ENCODE results near the gene POLQ.

POLQ gene

DNA sequence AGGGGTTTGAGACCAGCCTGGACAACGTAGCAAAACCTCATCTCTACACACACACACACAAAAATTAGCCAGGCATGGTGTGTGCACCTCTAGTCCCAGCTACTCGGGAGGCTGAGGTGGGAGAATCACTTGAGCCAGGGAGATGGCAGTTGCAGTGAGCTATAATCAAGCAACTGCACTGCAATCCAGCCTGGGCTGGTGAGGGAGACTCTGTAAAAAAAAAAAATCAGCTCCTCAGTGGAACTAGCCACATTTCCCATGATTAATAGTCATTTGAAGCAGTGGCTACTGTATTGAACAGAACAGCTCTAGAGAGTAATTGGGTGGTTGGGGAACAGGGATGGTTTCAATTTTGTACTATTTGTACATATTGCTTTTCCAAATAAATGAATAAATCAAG lies 35.9 kb upstream of the POLQ start:
- Histone ChIP-seq H3K4me1 (no peaks in the 10 kb centered on the region), H3K27ac (no peak overlapping the region), H3K36me3 (no peaks in the 10 kb centered on the region), H3K4me3 (no peak overlapping the region), H3K27me3 (no peaks in the 10 kb centered on the region), H3K9me3 (no peaks in the 10 kb centered on the region)
- no peak for DNase-seq
- intact Hi-C loops (cut with DNase I; ENCODE audit: low total_unique reads) = loop anchor here (2.0 kb wide), 1 partner anchor 77 kb away; no protein-coding TSS in a partner anchor
- TF ChIP-seq, protein P1, sequence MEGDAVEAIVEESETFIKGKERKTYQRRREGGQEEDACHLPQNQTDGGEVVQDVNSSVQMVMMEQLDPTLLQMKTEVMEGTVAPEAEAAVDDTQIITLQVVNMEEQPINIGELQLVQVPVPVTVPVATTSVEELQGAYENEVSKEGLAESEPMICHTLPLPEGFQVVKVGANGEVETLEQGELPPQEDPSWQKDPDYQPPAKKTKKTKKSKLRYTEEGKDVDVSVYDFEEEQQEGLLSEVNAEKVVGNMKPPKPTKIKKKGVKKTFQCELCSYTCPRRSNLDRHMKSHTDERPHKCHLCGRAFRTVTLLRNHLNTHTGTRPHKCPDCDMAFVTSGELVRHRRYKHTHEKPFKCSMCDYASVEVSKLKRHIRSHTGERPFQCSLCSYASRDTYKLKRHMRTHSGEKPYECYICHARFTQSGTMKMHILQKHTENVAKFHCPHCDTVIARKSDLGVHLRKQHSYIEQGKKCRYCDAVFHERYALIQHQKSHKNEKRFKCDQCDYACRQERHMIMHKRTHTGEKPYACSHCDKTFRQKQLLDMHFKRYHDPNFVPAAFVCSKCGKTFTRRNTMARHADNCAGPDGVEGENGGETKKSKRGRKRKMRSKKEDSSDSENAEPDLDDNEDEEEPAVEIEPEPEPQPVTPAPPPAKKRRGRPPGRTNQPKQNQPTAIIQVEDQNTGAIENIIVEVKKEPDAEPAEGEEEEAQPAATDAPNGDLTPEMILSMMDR (IDR thresholded peaks at IDR 0.05) = no peak

DNA sequence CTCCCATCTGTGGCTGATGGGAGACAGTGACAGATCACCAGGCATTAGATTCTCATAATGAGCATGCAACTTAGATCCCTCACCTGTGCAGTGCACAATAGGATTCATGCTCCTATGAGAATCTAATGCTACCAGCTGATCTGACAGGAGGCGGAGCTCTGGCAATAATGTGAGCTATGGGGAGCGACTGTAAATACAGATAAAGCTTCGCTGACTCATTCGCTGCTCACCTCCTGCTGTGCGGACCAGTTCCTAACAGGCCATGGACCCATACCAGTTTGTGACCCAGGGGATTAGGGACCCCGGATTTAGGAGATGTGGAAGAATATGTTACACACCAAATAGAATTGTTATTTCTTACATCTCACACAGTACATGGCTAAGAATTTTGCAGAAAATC lies 28.7 kb upstream of the POLQ start:
- no peaks in the 10 kb centered on the region for H3K36me3 ChIP-seq
- H3K9me3 ChIP-seq = no peaks in the 10 kb centered on the region
- TF ChIP-seq, protein P1 (IDR thresholded peaks at IDR 0.05) = no peak
- DNase-seq = no peak
- no peaks in the 10 kb centered on the region for H3K4me1 ChIP-seq
- no peak overlapping the region for H3K27ac ChIP-seq
- intact Hi-C loops (cut with DNase I; ENCODE audit: low total_unique reads) = no loop called here
- no peaks in the 10 kb centered on the region for H3K27me3 ChIP-seq
- H3K4me3 ChIP-seq = no peak overlapping the region

DNA sequence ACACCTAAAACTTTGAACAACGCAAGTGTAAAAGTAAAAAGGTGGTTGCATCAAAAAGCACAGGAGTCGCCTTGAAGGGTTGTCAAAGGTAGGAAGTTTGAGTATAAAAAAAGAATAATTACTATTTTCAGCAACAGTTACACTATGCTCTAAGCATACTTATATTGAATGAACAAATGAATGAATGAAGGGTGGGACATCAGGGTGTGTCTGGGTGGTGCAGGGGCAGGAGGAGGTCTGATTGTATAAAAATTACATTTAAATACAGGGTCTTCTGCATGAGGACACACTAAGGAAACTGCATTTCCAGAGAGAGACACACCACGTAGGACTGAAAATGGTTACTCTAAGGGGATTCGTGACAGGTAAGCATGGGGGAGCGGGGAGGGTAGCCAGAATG lies 21.9 kb upstream of the POLQ start, which contains the start of gene ARGFX:
Gene ARGFX (plus strand): TSS at position 301 of the 400 bp plus-strand sequence. CDS start 2,765 bp downstream, outside the sequence.
- peaks cover 0 to 3% of the 10 kb centered on the region in 2 donors for H3K27me3 ChIP-seq
- no peaks in the 10 kb centered on the region for H3K36me3 ChIP-seq
- H3K27ac ChIP-seq = no peak within 1 kb of the TSS
- no peak within 1 kb of the TSS for H3K4me3 ChIP-seq
- intact Hi-C loops (cut with DNase I; ENCODE audit: low total_unique reads) = no loop called here
- TF ChIP-seq, protein P1 (IDR thresholded peaks at IDR 0.05) = no peak
- no peak for DNase-seq
- H3K4me1 ChIP-seq = no peaks in the 10 kb centered on the region
- no peaks in the 10 kb centered on the region for H3K9me3 ChIP-seq

DNA sequence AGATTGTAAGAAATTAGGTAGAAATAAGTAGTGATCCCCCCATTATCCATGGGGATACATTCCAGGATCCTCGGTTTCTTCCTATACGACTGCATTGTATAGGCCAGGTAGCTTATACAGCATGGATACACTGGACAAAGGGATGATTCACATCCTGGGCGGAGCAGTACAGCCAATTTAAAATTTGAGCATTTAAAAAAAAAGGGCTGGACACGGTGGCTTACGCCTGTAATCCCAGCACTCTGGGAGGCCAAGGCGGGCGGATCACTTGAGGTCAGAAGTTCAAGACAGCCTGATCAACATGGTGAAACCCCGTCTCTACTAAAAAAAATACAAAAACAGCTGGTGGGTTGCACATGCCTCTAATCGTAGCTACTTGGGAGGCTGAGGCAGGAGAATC lies 21.0 kb upstream of the POLQ start:
- no peaks in the 10 kb centered on the region for H3K9me3 ChIP-seq
- TF ChIP-seq, protein P1 (IDR thresholded peaks at IDR 0.05) = no peak
- no peaks in the 10 kb centered on the region for H3K36me3 ChIP-seq
- intact Hi-C loops (cut with DNase I; ENCODE audit: low total_unique reads) = no loop called here
- H3K4me1 ChIP-seq = no peaks in the 10 kb centered on the region
- DNase-seq = no peak
- H3K27ac ChIP-seq = no peak overlapping the region
- no peak overlapping the region for H3K4me3 ChIP-seq
- peaks cover 0 to 3% of the 10 kb centered on the region in 2 donors for H3K27me3 ChIP-seq

DNA sequence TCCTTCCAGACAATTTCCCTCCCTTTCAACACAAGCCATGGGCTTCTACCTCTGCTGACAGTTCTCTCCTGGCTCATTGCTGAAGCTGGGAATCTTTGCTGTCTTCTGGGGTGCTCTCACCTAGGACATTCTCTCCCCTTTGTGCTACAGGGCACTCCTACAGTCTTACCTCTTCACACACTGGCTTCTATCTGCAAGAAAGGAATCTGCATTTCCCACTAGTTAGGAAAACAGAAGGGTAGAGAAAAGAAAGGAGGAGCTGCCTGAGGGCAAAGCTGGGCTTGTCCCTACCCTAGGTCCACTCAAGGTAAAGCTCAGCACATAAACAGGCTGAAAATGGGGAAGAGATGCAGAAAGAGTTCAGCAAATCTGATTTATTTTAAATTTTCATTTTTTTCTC lies 16.4 kb upstream of the POLQ start:
- Histone ChIP-seq H3K36me3 (no peaks in the 10 kb centered on the region), H3K9me3 (no peaks in the 10 kb centered on the region), H3K27me3 (peaks cover 0 to 6% of the 10 kb centered on the region in 2 donors), H3K4me3 (no peak overlapping the region), H3K27ac (no peak overlapping the region), H3K4me1 (no peaks in the 10 kb centered on the region)
- intact Hi-C loops (cut with DNase I; ENCODE audit: low total_unique reads) = no loop called here
- no peak for DNase-seq
- TF ChIP-seq, protein P1 (IDR thresholded peaks at IDR 0.05) = no peak

DNA sequence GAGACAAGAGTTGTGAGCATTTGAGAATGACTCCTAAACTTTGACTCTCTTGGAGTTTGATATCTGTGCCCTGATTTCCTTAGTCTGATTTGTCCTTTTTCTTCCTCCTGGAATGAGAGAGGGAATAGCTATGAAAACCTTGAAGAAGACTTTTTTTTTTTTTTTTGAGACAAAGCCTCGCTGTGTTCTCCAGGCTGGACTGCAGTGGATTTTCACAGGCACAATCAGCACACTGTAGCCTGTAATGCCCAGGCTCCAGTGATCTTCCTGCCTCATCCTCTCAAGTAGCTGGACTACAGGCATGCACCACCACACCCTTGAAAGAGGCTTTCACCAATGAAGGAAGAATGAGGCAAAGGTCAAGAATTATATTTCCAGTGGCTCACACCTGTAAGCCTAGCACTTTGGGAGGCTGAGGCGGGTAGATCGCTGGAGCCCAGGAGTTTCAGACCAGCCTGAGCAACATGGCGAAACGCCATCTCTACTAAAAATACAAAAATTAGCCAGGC lies 11.7 kb upstream of the POLQ start:
- H3K27me3 ChIP-seq = peaks cover 0 to 3% of the 10 kb centered on the region in 2 donors
- intact Hi-C loops (cut with DNase I; ENCODE audit: low total_unique reads) = no loop called here
- H3K4me3 ChIP-seq = no peak overlapping the region
- DNase-seq = no peak
- no peaks in the 10 kb centered on the region for H3K4me1 ChIP-seq
- no peaks in the 10 kb centered on the region for H3K9me3 ChIP-seq
- no peak overlapping the region for H3K27ac ChIP-seq
- TF ChIP-seq, protein P1 (IDR thresholded peaks at IDR 0.05) = no peak
- no peaks in the 10 kb centered on the region for H3K36me3 ChIP-seq

Measured in tibial artery (tissue), 4 donors.